H1 (cell line): ENCODE data around the gene RNGTT.

Source experiments
- CTCF ChIP-seq, 3 experiments: IDR thresholded peaks; 1 replicate in 2 of 3; 2 replicates in 1 of 3; pipeline versions ENCODE4 v1.5.1 to v1.6.1; 2011; ENCODE audit warnings: low read length in 3 of 3, mild to moderate bottlenecking in 3 of 3, inconsistent platforms in 2 of 3, low read depth in 1 of 3, moderate library complexity in 1 of 3; ENCODE audit not compliant: insufficient read depth in 1 of 3; ENCODE audit errors: control extremely low read depth in 1 of 3
- EGR1 ChIP-seq: IDR thresholded peaks from 2 replicates; pipeline ENCODE4 v1.6.1; 2011; ENCODE audit warnings: low read depth, low read length, borderline replicate concordance
- EP300 ChIP-seq, 2 experiments: IDR thresholded peaks; 1 replicate in 1 of 2; 2 replicates in 1 of 2; pipeline ENCODE4 v1.6.1; 2011 to 2012; ENCODE audit warnings: low read depth in 2 of 2, low read length in 2 of 2, mild to moderate bottlenecking in 2 of 2, borderline replicate concordance in 1 of 2, inconsistent platforms in 1 of 2, moderate library complexity in 1 of 2
- EZH2 ChIP-seq: fragments of 200-600 bp; sonication (generic); IDR thresholded peaks from 2 replicates; pipeline ENCODE4 v1.7.1; 2012; ENCODE audit warnings: low read depth, mild to moderate bottlenecking, moderate library complexity, low read length, inconsistent platforms; ENCODE audit not compliant: severe bottlenecking
- NRF1 ChIP-seq: IDR thresholded peaks from 2 replicates; pipeline ENCODE4 v1.6.1; 2011; ENCODE audit warnings: mild to moderate bottlenecking, low read depth, low read length, improper control_type of control experiment
- PHF8 ChIP-seq: fragments of 200-600 bp; sonication (generic); conservative IDR thresholded peaks from 2 replicates; pipeline ENCODE4 v1.7.1; 2012; ENCODE audit warnings: low read depth, mild to moderate bottlenecking, inconsistent platforms, low read length, moderate library complexity
- POLR2A ChIP-seq, 2 experiments: IDR thresholded peaks; 1 replicate in 1 of 2; 2 replicates in 1 of 2; pipeline ENCODE4 v1.6.1; 2011; ENCODE audit warnings: low read depth in 2 of 2, low read length in 2 of 2, mild to moderate bottlenecking in 2 of 2; ENCODE audit errors: control extremely low read depth in 1 of 2
- SRF ChIP-seq: IDR thresholded peaks from 2 replicates; pipeline ENCODE4 v1.6.1; 2011; ENCODE audit warnings: mild to moderate bottlenecking, low read depth, low read length, moderate library complexity
- TCF12 ChIP-seq: IDR thresholded peaks from 2 replicates; pipeline ENCODE4 v1.6.1; 2011; ENCODE audit warnings: low read depth, mild to moderate bottlenecking, low read length

GRCh38 chr6:88965691-88966090 is 2.3 kb upstream of the RNGTT start:
- TF ChIP-seq EP300 (IDR thresholded peaks at IDR 0.05; ENCODE audit: borderline replicate concordance in 1 of 2, low read depth in 2 of 2, low read length in 2 of 2) (no peak), EZH2 (no peak), SRF (no peak), POLR2A (IDR thresholded peaks at IDR 0.05; ENCODE audit: control extremely low read depth in 1 of 2, low read depth in 2 of 2, low read length in 2 of 2) (no peak), EGR1 (no peak), PHF8 (no peak), TCF12 (no peak), CTCF (IDR thresholded peaks at IDR 0.05; ENCODE audit: control extremely low read depth in 1 of 3, insufficient read depth in 1 of 3, low read depth in 1 of 3, low read length in 3 of 3) (no peak), NRF1 (no peak)
